Fibroblast of pulmonary artery (primary cell): ENCODE measurements around the gene HPSE2.

Source experiments
- DNase-seq: peaks from one replicate; pipeline ENCODE4 v3.0.0-alpha.2; 2010; ENCODE audit warnings: low read depth
- H3K4me3 ChIP-seq: replicated peaks from 2 replicates; pipeline ENCODE4 v1.5.1; 2011; ENCODE audit warnings: low read depth, mild to moderate bottlenecking, control low read depth, low read length, moderate library complexity
- CTCF ChIP-seq: IDR thresholded peaks from 2 replicates; pipeline ENCODE4 v1.5.1; 2011; ENCODE audit warnings: mild to moderate bottlenecking, control low read depth, low read length, inconsistent platforms; ENCODE audit errors: missing control alignments

HPSE2 gene

GRCh38 chr10:98861962-98862361, 373.7 kb downstream of the HPSE2 start:
- no peak for DNase-seq
- no peak overlapping the region for H3K4me3 ChIP-seq
- TF ChIP-seq CTCF: no peak

GRCh38 chr10:98858525-98858924, 377.1 kb downstream of the HPSE2 start:
- TF ChIP-seq CTCF: no peak
- no peak overlapping the region for H3K4me3 ChIP-seq
- no peak for DNase-seq

- TF ChIP-seq CTCF: no peak
- H3K4me3 ChIP-seq: no peak overlapping the region
- no peak for DNase-seq
These were observed 380.1 kb downstream of the HPSE2 start for GRCh38 chr10:98855403-98856189.

- TF ChIP-seq CTCF: no peak
- no peak overlapping the region for H3K4me3 ChIP-seq
- no peak for DNase-seq
These were observed 383.0 kb downstream of the HPSE2 start for GRCh38 chr10:98852686-98853085.

GRCh38 chr10:98848361-98848760, 387.3 kb downstream of the HPSE2 start:
- no peak for TF ChIP-seq CTCF
- H3K4me3 ChIP-seq: no peak overlapping the region
- DNase-seq: no peak

GRCh38 chr10:98846787-98847186, 388.9 kb downstream of the HPSE2 start:
- no peak overlapping the region for H3K4me3 ChIP-seq
- TF ChIP-seq CTCF: no peak
- DNase-seq: no peak

- TF ChIP-seq CTCF: no peak
- no peak for DNase-seq
- H3K4me3 ChIP-seq: no peak overlapping the region
These were observed 402.1 kb downstream of the HPSE2 start for GRCh38 chr10:98833542-98833941.
